ENCODE measurements around the gene ARHGAP10.

GRCh38 chr4:148069086-148069894 is 337.4 kb downstream of the ARHGAP10 start:
- TF ChIP-seq CTCF (conservative IDR thresholded peaks at IDR 0.05; ENCODE audit: low read length) (no peak), EZH2phosphoT487 (IDR thresholded peaks at IDR 0.05; ENCODE audit: borderline replicate concordance, low read depth, low read length) (no peak)
